GM12874 (cell line): ENCODE data around the gene FOXN3.

Source experiments
- CTCF ChIP-seq: IDR thresholded peaks from 2 replicates; pipeline ENCODE4 v1.5.1; 2011; ENCODE audit warnings: low read depth, mild to moderate bottlenecking, control low read depth, low read length, moderate library complexity; ENCODE audit not compliant: insufficient read depth

FOXN3 gene

GRCh38 chr14:89231426-89232113, 185.5 kb downstream of the FOXN3 start:
- TF ChIP-seq CTCF = no peak

GRCh38 chr14:89228921-89229639, 188.0 kb downstream of the FOXN3 start:
- no peak for TF ChIP-seq CTCF

GRCh38 chr14:89227496-89227836, 189.6 kb downstream of the FOXN3 start:
- no peak for TF ChIP-seq CTCF

- no peak for TF ChIP-seq CTCF
Observed at GRCh38 chr14:89226801-89227495, 190.1 kb downstream of the FOXN3 start.

GRCh38 chr14:89225607-89226006, 191.4 kb downstream of the FOXN3 start:
- no peak for TF ChIP-seq CTCF

- TF ChIP-seq CTCF = no peak
Observed at GRCh38 chr14:89221109-89221810, 195.8 kb downstream of the FOXN3 start.

GRCh38 chr14:89219051-89219450, 198.0 kb downstream of the FOXN3 start:
- no peak for TF ChIP-seq CTCF
